Hindlimb muscle (tissue), 1 donor: Measurements from ENCODE around the gene SPTB. TPM values are rescaled to one million over a fixed set of nuclear protein-coding genes. Genes with fewer than 3 reads are reported as not detected.

Experiments
- DNase-seq: peaks from one replicate; pipeline ENCODE4 v3.0.0-alpha.2; 2013
- polyA plus RNA-seq: library from polyadenylated mRNA; unstranded; fragments of 120-200 nt; gene quantifications from one replicate; pipeline ENCODE4 v1.2.1, GENCODE V29; 2013; ENCODE audit not compliant: insufficient read length

SPTB gene
- polyA plus RNA-seq, 1 donor = 215 TPM

- peak; percentile 21 for DNase-seq
These were observed 764 bp upstream of the SPTB start for GRCh38 chr14:64880221-64881121.

- no peak for DNase-seq
These were observed 671 bp downstream of the SPTB start for GRCh38 chr14:64878837-64879634.

- DNase-seq = no peak
These were observed 1.9 kb downstream of the SPTB start for GRCh38 chr14:64877846-64878245.

GRCh38 chr14:64875350-64875749 lies 4.4 kb downstream of the SPTB start:
- DNase-seq = no peak

GRCh38 chr14:64873506-64874219 lies 6.0 kb downstream of the SPTB start:
- DNase-seq = no peak

GRCh38 chr14:64871344-64871743 lies 8.4 kb downstream of the SPTB start:
- no peak for DNase-seq

- DNase-seq = no peak
These were observed 9.5 kb downstream of the SPTB start for GRCh38 chr14:64870160-64870559.

- DNase-seq = no peak
These were observed 10.9 kb downstream of the SPTB start for GRCh38 chr14:64868841-64869240.

GRCh38 chr14:64868379-64868778 lies 11.3 kb downstream of the SPTB start:
- no peak for DNase-seq

GRCh38 chr14:64867182-64867581 lies 12.5 kb downstream of the SPTB start:
- DNase-seq = no peak

GRCh38 chr14:64865992-64866391 lies 13.7 kb downstream of the SPTB start:
- DNase-seq = no peak

GRCh38 chr14:64865109-64865508 lies 14.6 kb downstream of the SPTB start:
- DNase-seq = no peak

- no peak for DNase-seq
These were observed 15.4 kb downstream of the SPTB start for GRCh38 chr14:64864258-64864657.

- no peak for DNase-seq
These were observed 17.8 kb downstream of the SPTB start for GRCh38 chr14:64861916-64862315.

GRCh38 chr14:64860039-64860438 lies 19.7 kb downstream of the SPTB start:
- DNase-seq = no peak

- no peak for DNase-seq
These were observed 21.5 kb downstream of the SPTB start for GRCh38 chr14:64857979-64858744.

GRCh38 chr14:64856529-64857445 lies 22.9 kb downstream of the SPTB start:
- no peak for DNase-seq

- DNase-seq = no peak
These were observed 23.8 kb downstream of the SPTB start for GRCh38 chr14:64855721-64856528.

- DNase-seq = no peak
These were observed 29.2 kb downstream of the SPTB start for GRCh38 chr14:64850369-64851137.
